ENCODE results near the gene FANCI. TPM values are rescaled to one million over a fixed set of nuclear protein-coding genes. Genes with fewer than 3 reads are reported as not detected.

The FANCI gene
- total and polyA plus RNA-seq, 7 experiments from 2014 or later, result 4.4 to 132 (median 9.6) TPM

- H3K36me3 Mint-ChIP-seq, result peaks cover 8 to 47% (median 27%) of the 10 kb centered on the region in 5 donors
- ChIA-PET POLR2A (no interaction called here), CTCF (no interaction called here)
- DNase-seq (no peak), ATAC-seq (no peak)
- Histone ChIP-seq H3K27ac (ENCODE audit: low read depth, low read length) (no peak overlapping the region), H3K9me3 (ENCODE audit: control insufficient read depth in 2 of 3, low read length in 3 of 3) (no peaks in the 10 kb centered on the region), H3K27me3 (ENCODE audit: control insufficient read depth in 2 of 2, insufficient read depth in 2 of 2, low read length in 2 of 2) (no peaks in the 10 kb centered on the region), H3K36me3 (ENCODE audit: control insufficient read depth in 2 of 3, insufficient read depth in 3 of 3, low read length in 3 of 3) (peaks cover 0 to 9% (median 0%) of the 10 kb centered on the region in 3 experiments), H3K4me1 (ENCODE audit: control insufficient read depth in 2 of 2, insufficient read depth in 2 of 2, low read length in 2 of 2) (no peaks in the 10 kb centered on the region), H3K4me3 (ENCODE audit: low read length) (no peak overlapping the region)
- no peak overlapping the region for H3K4me3 Mint-ChIP-seq
- H3K27me3 Mint-ChIP-seq, result no peaks in the 10 kb centered on the region
- H3K9me3 Mint-ChIP-seq, result peaks cover 0 to 3% (median 0%) of the 10 kb centered on the region in 11 donors
- intact Hi-C loops (cut with micrococcal nuclease), result no loop called here
- H3K27ac Mint-ChIP-seq, result no peak overlapping the region
- H3K4me1 Mint-ChIP-seq, result peaks cover 0 to 7% (median 0%) of the 10 kb centered on the region in 7 donors
These were observed 48.2 kb downstream of the FANCI start for GRCh38 chr15:89291934-89292438.

- ATAC-seq, result no peak
- no peak for DNase-seq
- no peak overlapping the region for H3K27ac ChIP-seq (ENCODE audit: low read depth, low read length)
- H3K4me1 Mint-ChIP-seq, result peaks cover 0 to 6% (median 0%) of the 10 kb centered on the region in 7 donors
- ChIA-PET POLR2A (no interaction called here), CTCF (no interaction called here)
- no peaks in the 10 kb centered on the region for H3K9me3 ChIP-seq (ENCODE audit: control insufficient read depth in 2 of 3, low read length in 3 of 3)
- H3K9me3 Mint-ChIP-seq, result peaks cover 0 to 2% (median 0%) of the 10 kb centered on the region in 11 donors
- H3K27ac Mint-ChIP-seq, result peak overlapping the region in 1 of 9 donors; percentile 18
- H3K4me1 ChIP-seq (ENCODE audit: control insufficient read depth in 2 of 2, insufficient read depth in 2 of 2, low read length in 2 of 2), result no peaks in the 10 kb centered on the region
- no peak overlapping the region for H3K4me3 Mint-ChIP-seq
- H3K4me3 ChIP-seq (ENCODE audit: low read length), result no peak overlapping the region
- peaks cover 0 to 4% (median 0%) of the 10 kb centered on the region in 3 experiments for H3K36me3 ChIP-seq (ENCODE audit: control insufficient read depth in 2 of 3, insufficient read depth in 3 of 3, low read length in 3 of 3)
- peaks cover 4 to 40% (median 23%) of the 10 kb centered on the region in 5 donors for H3K36me3 Mint-ChIP-seq
- H3K27me3 Mint-ChIP-seq, result no peaks in the 10 kb centered on the region
- intact Hi-C loops (cut with micrococcal nuclease), result no loop called here
- H3K27me3 ChIP-seq (ENCODE audit: control insufficient read depth in 2 of 2, insufficient read depth in 2 of 2, low read length in 2 of 2), result no peaks in the 10 kb centered on the region
These were observed 49.2 kb downstream of the FANCI start for GRCh38 chr15:89293012-89293411.

- peaks cover 0 to 6% (median 0%) of the 10 kb centered on the region in 11 donors for H3K9me3 Mint-ChIP-seq
- peaks cover 0 to 38% (median 0%) of the 10 kb centered on the region in 7 donors for H3K4me1 Mint-ChIP-seq
- DNase-seq (no peak), ATAC-seq (no peak)
- intact Hi-C loops (cut with micrococcal nuclease), result loop anchor here (2.0 to 10.0 kb wide), 2 partner anchors 93 to 95 kb away; no protein-coding TSS in a partner anchor
- H3K27ac ChIP-seq (ENCODE audit: low read depth, low read length), result no peak overlapping the region
- H3K4me1 ChIP-seq (ENCODE audit: control insufficient read depth in 2 of 2, insufficient read depth in 2 of 2, low read length in 2 of 2), result no peaks in the 10 kb centered on the region
- H3K9me3 ChIP-seq (ENCODE audit: control insufficient read depth in 2 of 3, low read length in 3 of 3), result no peaks in the 10 kb centered on the region
- peaks cover 0 to 44% (median 21%) of the 10 kb centered on the region in 5 donors for H3K36me3 Mint-ChIP-seq
- H3K27me3 ChIP-seq (ENCODE audit: control insufficient read depth in 2 of 2, insufficient read depth in 2 of 2, low read length in 2 of 2), result no peaks in the 10 kb centered on the region
- no peaks in the 10 kb centered on the region for H3K36me3 ChIP-seq (ENCODE audit: control insufficient read depth in 2 of 3, insufficient read depth in 3 of 3, low read length in 3 of 3)
- H3K4me3 Mint-ChIP-seq, result no peak overlapping the region
- ChIA-PET CTCF (interaction anchor here (1.2 kb wide), 1 partner anchor 17 kb away, joined by 4 read pairs; no protein-coding TSS in a partner anchor), POLR2A (no interaction called here)
- H3K4me3 ChIP-seq (ENCODE audit: low read length), result no peak overlapping the region
- H3K27ac Mint-ChIP-seq, result peak overlapping the region in 1 of 9 donors; percentile 43
- H3K27me3 Mint-ChIP-seq, result no peaks in the 10 kb centered on the region
These were observed 56.1 kb downstream of the FANCI start for GRCh38 chr15:89299896-89300295.

- ChIA-PET POLR2A (no interaction called here), CTCF (no interaction called here)
- no peak overlapping the region for H3K4me3 ChIP-seq (ENCODE audit: low read length)
- H3K4me3 Mint-ChIP-seq, result peak overlapping the region in 1 of 10 donors; percentile 3
- peaks cover 0 to 6% (median 0%) of the 10 kb centered on the region in 11 donors for H3K9me3 Mint-ChIP-seq
- H3K36me3 ChIP-seq (ENCODE audit: control insufficient read depth in 2 of 3, insufficient read depth in 3 of 3, low read length in 3 of 3), result no peaks in the 10 kb centered on the region
- peaks cover 0 to 48% (median 21%) of the 10 kb centered on the region in 5 donors for H3K36me3 Mint-ChIP-seq
- H3K4me1 Mint-ChIP-seq, result peaks cover 0 to 40% (median 0%) of the 10 kb centered on the region in 7 donors
- H3K27me3 ChIP-seq (ENCODE audit: control insufficient read depth in 2 of 2, insufficient read depth in 2 of 2, low read length in 2 of 2), result no peaks in the 10 kb centered on the region
- intact Hi-C loops (cut with micrococcal nuclease), result loop anchor here (2.0 to 10.0 kb wide), 2 partner anchors 95 to 97 kb away; no protein-coding TSS in a partner anchor
- H3K27ac ChIP-seq (ENCODE audit: low read depth, low read length), result no peak overlapping the region
- no peaks in the 10 kb centered on the region for H3K27me3 Mint-ChIP-seq
- no peaks in the 10 kb centered on the region for H3K4me1 ChIP-seq (ENCODE audit: control insufficient read depth in 2 of 2, insufficient read depth in 2 of 2, low read length in 2 of 2)
- H3K27ac Mint-ChIP-seq, result peak overlapping the region in 3 of 9 donors; percentile 13 to 51 (median 21)
- DNase-seq (no peak), ATAC-seq (no peak)
- H3K9me3 ChIP-seq (ENCODE audit: control insufficient read depth in 2 of 3, low read length in 3 of 3), result no peaks in the 10 kb centered on the region
These were observed 57.7 kb downstream of the FANCI start for GRCh38 chr15:89301304-89302089.

- intact Hi-C loops (cut with micrococcal nuclease), result loop anchor here in 1 of 2 donors (10.0 kb wide), 1 partner anchor 99 kb away; no protein-coding TSS in a partner anchor
- ATAC-seq (no peak), DNase-seq (no peak)
- Histone ChIP-seq H3K4me1 (ENCODE audit: control insufficient read depth in 2 of 2, insufficient read depth in 2 of 2, low read length in 2 of 2) (no peaks in the 10 kb centered on the region), H3K27me3 (ENCODE audit: control insufficient read depth in 2 of 2, insufficient read depth in 2 of 2, low read length in 2 of 2) (no peaks in the 10 kb centered on the region), H3K36me3 (ENCODE audit: control insufficient read depth in 2 of 3, insufficient read depth in 3 of 3, low read length in 3 of 3) (no peaks in the 10 kb centered on the region), H3K4me3 (ENCODE audit: low read length) (no peak overlapping the region), H3K9me3 (ENCODE audit: control insufficient read depth in 2 of 3, low read length in 3 of 3) (no peaks in the 10 kb centered on the region), H3K27ac (ENCODE audit: low read depth, low read length) (no peak overlapping the region)
- Mint-ChIP-seq H3K9me3 (no peaks in the 10 kb centered on the region), H3K4me3 (no peak overlapping the region), H3K36me3 (peaks cover 0 to 48% (median 10%) of the 10 kb centered on the region in 5 donors), H3K27me3 (no peaks in the 10 kb centered on the region), H3K27ac (no peak overlapping the region), H3K4me1 (peaks cover 0 to 34% (median 3%) of the 10 kb centered on the region in 7 donors)
- POLR2A ChIA-PET, result no interaction called here
- CTCF ChIA-PET, result no interaction called here
These were observed 60.2 kb downstream of the FANCI start for GRCh38 chr15:89303986-89304385.

- no peak overlapping the region for H3K4me3 ChIP-seq (ENCODE audit: low read length)
- peak overlapping the region in 1 of 9 donors; percentile 10 for H3K27ac Mint-ChIP-seq
- ChIA-PET CTCF (interaction anchor here (0.6 kb wide), 1 partner anchor 70 kb away, joined by 4 read pairs; no protein-coding TSS in a partner anchor), POLR2A (no interaction called here)
- ATAC-seq, result no peak
- no peaks in the 10 kb centered on the region for H3K36me3 ChIP-seq (ENCODE audit: control insufficient read depth in 2 of 3, insufficient read depth in 3 of 3, low read length in 3 of 3)
- H3K4me1 Mint-ChIP-seq, result peaks cover 0 to 22% (median 6%) of the 10 kb centered on the region in 7 donors
- H3K36me3 Mint-ChIP-seq, result peaks cover 0 to 43% (median 10%) of the 10 kb centered on the region in 5 donors
- no peak for DNase-seq
- no peaks in the 10 kb centered on the region for H3K4me1 ChIP-seq (ENCODE audit: control insufficient read depth in 2 of 2, insufficient read depth in 2 of 2, low read length in 2 of 2)
- H3K27me3 Mint-ChIP-seq, result no peaks in the 10 kb centered on the region
- no peak overlapping the region for H3K4me3 Mint-ChIP-seq
- H3K9me3 Mint-ChIP-seq, result no peaks in the 10 kb centered on the region
- H3K27me3 ChIP-seq (ENCODE audit: control insufficient read depth in 2 of 2, insufficient read depth in 2 of 2, low read length in 2 of 2), result no peaks in the 10 kb centered on the region
- intact Hi-C loops (cut with micrococcal nuclease), result loop anchor here in 1 of 2 donors (10.0 kb wide), 1 partner anchor 101 kb away; no protein-coding TSS in a partner anchor
- H3K27ac ChIP-seq (ENCODE audit: low read depth, low read length), result no peak overlapping the region
- no peaks in the 10 kb centered on the region for H3K9me3 ChIP-seq (ENCODE audit: control insufficient read depth in 2 of 3, low read length in 3 of 3)
These were observed 61.6 kb downstream of the FANCI start for GRCh38 chr15:89305395-89305794.

Measured in naive thymus-derived CD4-positive, alpha-beta T cell (primary cell).